ENCODE results near the gene ACBD6. TPM values are rescaled to one million over a fixed set of nuclear protein-coding genes. Genes with fewer than 3 reads are reported as not detected.

Gene ACBD6
- total and polyA plus RNA-seq, 2 experiments from 2014 or later: 36.3 to 45.8 TPM

GRCh38 chr1:180542838-180543145 lies 40.4 kb upstream of the ACBD6 start:
- Histone ChIP-seq H3K27ac (peak overlapping the region; percentile 39), H3K27me3 (no peaks in the 10 kb centered on the region), H3K36me3 (replicated peaks; ENCODE audit: insufficient read depth, low read depth) (no peaks in the 10 kb centered on the region), H3K4me3 (no peak overlapping the region), H2AFZ (peak overlapping the region; percentile 22), H3K4me1 (ENCODE audit: insufficient read depth) (no peaks in the 10 kb centered on the region), H4K20me1 (ENCODE audit: insufficient read depth, poor library complexity, severe bottlenecking) (no peaks in the 10 kb centered on the region), H3K9me2 (replicated peaks; ENCODE audit: insufficient read depth) (no peaks in the 10 kb centered on the region), H3K79me2 (no peaks in the 10 kb centered on the region), H3K4me2 (no peak overlapping the region), H3K9me3 (ENCODE audit: low read depth) (no peaks in the 10 kb centered on the region)
- DNase-seq (ENCODE audit: low spot score): no peak
- 54% methylated on average over 2 of the region's 2 CpGs for WGBS (ENCODE audit: low lambda C conversion rate, missing lambda C conversion rate)
- no peak for TF ChIP-seq EZH2phosphoT487 (IDR thresholded peaks at IDR 0.05; ENCODE audit: low read depth, severe bottlenecking, unreplicated experiment)
- no peak for TF ChIP-seq EZH2 (IDR thresholded peaks at IDR 0.05; ENCODE audit: borderline replicate concordance)
- TF ChIP-seq CTCF (IDR thresholded peaks at IDR 0.05; ENCODE audit: poor library complexity): no peak

GRCh38 chr1:180542113-180542837 lies 39.9 kb upstream of the ACBD6 start:
- H3K4me3 ChIP-seq: no peak overlapping the region
- no peaks in the 10 kb centered on the region for H3K9me3 ChIP-seq (ENCODE audit: low read depth)
- H3K4me2 ChIP-seq: no peak overlapping the region
- 53% methylated on average over 9 of the region's 9 CpGs for WGBS (ENCODE audit: low lambda C conversion rate, missing lambda C conversion rate)
- no peaks in the 10 kb centered on the region for H3K79me2 ChIP-seq
- H2AFZ ChIP-seq: peak overlapping the region; percentile 22
- H3K4me1 ChIP-seq (ENCODE audit: insufficient read depth): no peaks in the 10 kb centered on the region
- no peak for DNase-seq (ENCODE audit: low spot score)
- no peaks in the 10 kb centered on the region for H3K36me3 ChIP-seq (replicated peaks; ENCODE audit: insufficient read depth, low read depth)
- H4K20me1 ChIP-seq (ENCODE audit: insufficient read depth, poor library complexity, severe bottlenecking): no peaks in the 10 kb centered on the region
- no peaks in the 10 kb centered on the region for H3K27me3 ChIP-seq
- peak overlapping the region; percentile 39 for H3K27ac ChIP-seq
- no peak for TF ChIP-seq EZH2 (IDR thresholded peaks at IDR 0.05; ENCODE audit: borderline replicate concordance)
- TF ChIP-seq CTCF (IDR thresholded peaks at IDR 0.05; ENCODE audit: poor library complexity): no peak
- no peak for TF ChIP-seq EZH2phosphoT487 (IDR thresholded peaks at IDR 0.05; ENCODE audit: low read depth, severe bottlenecking, unreplicated experiment)
- H3K9me2 ChIP-seq (replicated peaks; ENCODE audit: insufficient read depth): no peaks in the 10 kb centered on the region

- no peaks in the 10 kb centered on the region for H3K27me3 ChIP-seq
- H3K9me2 ChIP-seq (replicated peaks; ENCODE audit: insufficient read depth): no peaks in the 10 kb centered on the region
- H3K9me3 ChIP-seq (ENCODE audit: low read depth): no peaks in the 10 kb centered on the region
- no peak overlapping the region for H3K4me2 ChIP-seq
- H3K4me1 ChIP-seq (ENCODE audit: insufficient read depth): no peaks in the 10 kb centered on the region
- TF ChIP-seq EZH2phosphoT487 (IDR thresholded peaks at IDR 0.05; ENCODE audit: low read depth, severe bottlenecking, unreplicated experiment): no peak
- DNase-seq (ENCODE audit: low spot score): no peak
- no peaks in the 10 kb centered on the region for H3K36me3 ChIP-seq (replicated peaks; ENCODE audit: insufficient read depth, low read depth)
- 93% methylated on average over 14 of the region's 14 CpGs for WGBS (ENCODE audit: low lambda C conversion rate, missing lambda C conversion rate)
- H3K4me3 ChIP-seq: no peak overlapping the region
- H3K79me2 ChIP-seq: no peaks in the 10 kb centered on the region
- H2AFZ ChIP-seq: no peak overlapping the region
- H4K20me1 ChIP-seq (ENCODE audit: insufficient read depth, poor library complexity, severe bottlenecking): no peaks in the 10 kb centered on the region
- H3K27ac ChIP-seq: no peak overlapping the region
Measured at GRCh38 chr1:180540697-180541594, 38.6 kb upstream of the ACBD6 start.

- DNase-seq (ENCODE audit: low spot score): no peak
- Histone ChIP-seq H3K4me1 (ENCODE audit: insufficient read depth) (no peaks in the 10 kb centered on the region), H3K36me3 (replicated peaks; ENCODE audit: insufficient read depth, low read depth) (no peaks in the 10 kb centered on the region), H3K9me2 (replicated peaks; ENCODE audit: insufficient read depth) (no peaks in the 10 kb centered on the region), H3K27ac (no peak overlapping the region), H2AFZ (no peak overlapping the region), H3K27me3 (no peaks in the 10 kb centered on the region), H3K79me2 (no peaks in the 10 kb centered on the region), H3K4me2 (no peak overlapping the region), H4K20me1 (ENCODE audit: insufficient read depth, poor library complexity, severe bottlenecking) (no peaks in the 10 kb centered on the region), H3K4me3 (no peak overlapping the region), H3K9me3 (ENCODE audit: low read depth) (no peaks in the 10 kb centered on the region)
- 97% methylated on average over 7 of the region's 7 CpGs for WGBS (ENCODE audit: low lambda C conversion rate, missing lambda C conversion rate)
- TF ChIP-seq EZH2phosphoT487 (IDR thresholded peaks at IDR 0.05; ENCODE audit: low read depth, severe bottlenecking, unreplicated experiment) (no peak), CTCF (IDR thresholded peaks at IDR 0.05; ENCODE audit: poor library complexity) (no peak), EZH2 (IDR thresholded peaks at IDR 0.05; ENCODE audit: borderline replicate concordance) (no peak)
Measured at GRCh38 chr1:180539136-180539535, 36.8 kb upstream of the ACBD6 start.

All from hepatocyte (in vitro differentiated cells).